Activated gamma-delta T cell treated with anti-CD3 and anti-CD28 coated beads, Interleukin-2, amount 50 U/mL, for 16 hours (primary cell): ENCODE data around the gene ELF2.
"Not testable (repeated sequence)": the region's sequence is repeated elsewhere in the genome, so short reads cannot be mapped to it uniquely, and the experiment has no call there.

Source experiments
- DNase-seq: peaks from one replicate; pipeline ENCODE4 v3.0.0-alpha.2; 2020; ENCODE audit warnings: low read depth

ELF2 gene

GRCh38 chr4:139188648-139189416 lies 11.8 kb upstream of the ELF2 start:
- DNase-seq: no peak

- no peak for DNase-seq
These were observed 7.1 kb upstream of the ELF2 start for GRCh38 chr4:139184129-139184528.

GRCh38 chr4:139177869-139178619 lies 1.0 kb upstream of the ELF2 start:
- peak; percentile 78 for DNase-seq

GRCh38 chr4:139176302-139177048 lies 543 bp downstream of the ELF2 start:
- peak; percentile 51 for DNase-seq

- DNase-seq: peak; percentile 4
These were observed 1.2 kb downstream of the ELF2 start for GRCh38 chr4:139175646-139176301.

- no peak for DNase-seq
These were observed 4.9 kb downstream of the ELF2 start for GRCh38 chr4:139171876-139172691.

GRCh38 chr4:139170932-139171331 lies 6.1 kb downstream of the ELF2 start:
- DNase-seq: no peak

GRCh38 chr4:139167774-139168444 lies 9.1 kb downstream of the ELF2 start:
- no peak for DNase-seq

GRCh38 chr4:139164731-139165130 lies 12.3 kb downstream of the ELF2 start:
- no peak for DNase-seq

GRCh38 chr4:139163806-139164206 lies 13.2 kb downstream of the ELF2 start:
- DNase-seq: no peak

GRCh38 chr4:139157977-139158376 lies 19.0 kb downstream of the ELF2 start:
- DNase-seq: not testable (repeated sequence)

GRCh38 chr4:139154952-139155557 lies 22.0 kb downstream of the ELF2 start:
- no peak for DNase-seq

GRCh38 chr4:139154538-139154937 lies 22.5 kb downstream of the ELF2 start:
- DNase-seq: no peak

- no peak for DNase-seq
These were observed 22.9 kb downstream of the ELF2 start for GRCh38 chr4:139154134-139154421.

- no peak for DNase-seq
These were observed 23.4 kb downstream of the ELF2 start for GRCh38 chr4:139153411-139154133.

- DNase-seq: no peak
These were observed 24.8 kb downstream of the ELF2 start for GRCh38 chr4:139152249-139152648.

- DNase-seq: no peak
These were observed 29.9 kb downstream of the ELF2 start for GRCh38 chr4:139146926-139147629.

GRCh38 chr4:139145552-139145932 lies 31.5 kb downstream of the ELF2 start:
- no peak for DNase-seq

- DNase-seq: no peak
These were observed 32.0 kb downstream of the ELF2 start for GRCh38 chr4:139144911-139145551.
